IPS DF 6.9 (cell line): ENCODE results near the gene SMNDC1.

ENCODE experiments used
- DNase-seq: peaks from one replicate; pipeline ENCODE4 v3.0.0-alpha.2; 2013; ENCODE audit warnings: low read depth, low spot score
- H3K27ac ChIP-seq: one replicate; pipeline ENCODE4 v1.5.1; 2013; ENCODE audit warnings: low read length, control low read depth
- H3K27me3 ChIP-seq: 2 replicates; pipeline ENCODE4 v1.6.1; 2013; ENCODE audit warnings: mild to moderate bottlenecking, low read length; ENCODE audit not compliant: control insufficient read depth, insufficient read depth
- H3K36me3 ChIP-seq: 2 replicates; pipeline ENCODE4 v1.6.1; 2013; ENCODE audit warnings: low read length; ENCODE audit not compliant: control insufficient read depth, insufficient read depth
- H3K4me1 ChIP-seq: 2 replicates; pipeline ENCODE4 v1.6.1; 2013; ENCODE audit warnings: low read length; ENCODE audit not compliant: control insufficient read depth, insufficient read depth
- H3K4me3 ChIP-seq: 2 replicates; pipeline ENCODE4 v1.5.1; 2013; ENCODE audit warnings: mild to moderate bottlenecking, low read length
- H3K9me3 ChIP-seq: 2 replicates; pipeline ENCODE4 v1.6.1; 2013; ENCODE audit warnings: low read length, inconsistent platforms; ENCODE audit not compliant: control insufficient read depth, insufficient read depth
- WGBS: extraction: QIAGEN DNeasy Blood & Tissue Kit; methylation state at CpG from one replicate; pipeline ENCODE4 v1.1.7; 2013; ENCODE audit warnings: mixed read lengths, missing lambda C conversion rate; ENCODE audit not compliant: insufficient read length, insufficient coverage; 5-methylcytosine and 5-hydroxymethylcytosine counted together

SMNDC1 gene

DNA sequence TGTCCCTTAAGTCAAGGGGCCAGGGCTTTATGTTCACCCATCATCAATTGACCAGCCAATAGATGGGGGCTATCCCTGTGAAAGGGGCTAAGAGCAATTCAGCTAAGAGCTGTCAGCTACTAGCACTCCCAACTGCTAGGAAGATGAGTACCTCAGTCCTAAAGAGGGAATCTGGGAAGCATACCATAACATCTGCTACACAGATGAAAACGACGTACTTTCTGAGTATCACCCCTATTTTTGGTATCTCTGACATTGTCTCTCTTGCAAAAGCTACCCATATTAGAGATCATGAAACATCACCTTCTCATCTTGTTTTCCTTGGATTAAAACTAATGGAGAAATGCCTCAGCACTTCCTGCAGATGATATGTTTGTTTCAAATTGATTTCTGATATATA, 7.5 kb upstream of the SMNDC1 start:
- H3K27ac ChIP-seq, result no peak overlapping the region
- H3K4me3 ChIP-seq, result no peak overlapping the region
- no peaks in the 10 kb centered on the region for H3K9me3 ChIP-seq
- H3K27me3 ChIP-seq, result no peaks in the 10 kb centered on the region
- no peaks in the 10 kb centered on the region for H3K4me1 ChIP-seq
- H3K36me3 ChIP-seq, result no peaks in the 10 kb centered on the region
- DNase-seq, result no peak
- no CpG with 5 or more reads among the region's 2 CpGs for WGBS

DNA sequence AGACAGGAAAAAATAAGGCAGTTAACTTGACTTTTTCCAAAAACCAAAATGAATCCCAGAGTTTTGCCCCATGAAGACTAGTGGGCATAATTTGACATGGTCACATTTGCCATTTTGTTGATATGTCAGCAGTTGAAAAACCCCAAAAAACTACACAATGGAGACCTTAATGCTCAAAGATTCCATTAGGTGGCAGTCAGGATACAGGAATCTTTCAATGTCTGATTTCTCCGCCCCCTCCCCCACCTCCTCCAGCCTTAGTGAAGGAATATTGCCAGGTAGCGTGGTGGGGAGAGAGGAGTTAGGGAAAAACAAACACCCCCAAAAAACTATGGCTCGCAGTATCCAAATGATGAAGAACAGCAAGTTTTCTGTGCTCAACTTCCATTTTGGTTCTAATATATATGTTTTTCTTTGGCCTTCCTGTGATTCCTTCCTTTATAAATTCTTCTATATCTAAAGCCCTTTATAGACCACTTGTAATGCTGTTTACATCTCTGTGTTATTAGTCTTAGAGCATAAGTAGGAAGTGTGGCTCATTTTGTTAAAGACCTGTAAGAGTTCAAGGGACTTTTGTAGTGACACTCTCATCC, 6.7 kb upstream of the SMNDC1 start:
- no peaks in the 10 kb centered on the region for H3K4me1 ChIP-seq
- DNase-seq, result peak; percentile 25
- H3K36me3 ChIP-seq, result no peaks in the 10 kb centered on the region
- H3K27ac ChIP-seq, result no peak overlapping the region
- no CpG with 5 or more reads among the region's 3 CpGs for WGBS
- H3K27me3 ChIP-seq, result no peaks in the 10 kb centered on the region
- H3K9me3 ChIP-seq, result no peaks in the 10 kb centered on the region
- no peak overlapping the region for H3K4me3 ChIP-seq

DNA sequence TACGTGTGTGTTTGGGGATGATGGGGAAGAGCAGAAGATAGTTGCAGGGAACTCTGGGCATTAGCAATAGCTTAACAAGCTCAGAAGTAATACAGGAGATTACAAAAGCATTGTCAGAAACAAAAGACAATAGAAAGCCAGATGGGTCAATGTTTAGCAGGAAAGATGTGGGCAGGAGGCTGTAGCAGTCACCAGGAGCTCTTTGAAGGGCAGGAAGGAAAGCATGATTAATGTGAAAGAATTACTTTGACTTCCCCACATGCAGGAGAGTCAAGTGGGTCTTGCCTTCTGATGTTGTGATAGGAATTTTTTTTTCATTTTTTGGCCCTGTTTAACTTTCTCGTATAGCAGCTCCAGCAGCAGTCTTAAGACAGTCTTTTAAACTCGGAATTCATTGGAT, 6.0 kb upstream of the SMNDC1 start:
- no peak overlapping the region for H3K27ac ChIP-seq
- no peaks in the 10 kb centered on the region for H3K4me1 ChIP-seq
- no peak for DNase-seq
- H3K4me3 ChIP-seq, result no peak overlapping the region
- no peaks in the 10 kb centered on the region for H3K27me3 ChIP-seq
- H3K9me3 ChIP-seq, result no peaks in the 10 kb centered on the region
- WGBS, result 100% methylated on average over 1 of the region's 3 CpGs
- H3K36me3 ChIP-seq, result no peaks in the 10 kb centered on the region

GRCh38 chr10:110307805-110308204, 3.1 kb upstream of the SMNDC1 start:
- no peak for DNase-seq
- Histone ChIP-seq H3K27me3 (no peaks in the 10 kb centered on the region), H3K4me1 (no peaks in the 10 kb centered on the region), H3K4me3 (no peak overlapping the region), H3K27ac (no peak overlapping the region), H3K9me3 (no peaks in the 10 kb centered on the region), H3K36me3 (no peaks in the 10 kb centered on the region)
- no CpG with 5 or more reads among the region's 4 CpGs for WGBS

DNA sequence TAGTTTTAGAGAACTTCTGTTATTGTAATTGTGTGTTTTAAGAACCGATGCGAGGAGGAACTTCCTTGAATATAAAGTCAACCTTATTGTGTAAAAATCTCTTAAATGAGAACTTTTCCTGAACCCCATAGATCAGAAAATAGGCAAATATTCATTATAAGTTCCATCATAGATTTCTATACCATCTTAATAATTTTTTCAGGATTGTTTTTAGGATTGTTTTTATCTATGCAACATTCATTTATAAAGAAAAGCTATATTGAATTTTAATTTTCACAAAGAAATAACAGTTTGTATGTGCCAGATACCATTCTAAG, 1.7 kb upstream of the SMNDC1 start:
- Histone ChIP-seq H3K9me3 (no peaks in the 10 kb centered on the region), H3K27me3 (no peaks in the 10 kb centered on the region), H3K27ac (no peak overlapping the region), H3K4me3 (no peak overlapping the region), H3K4me1 (no peaks in the 10 kb centered on the region), H3K36me3 (peaks cover 4% of the 10 kb centered on the region; the same call in 1 of the 2 replicates)
- no peak for DNase-seq
- 100% methylated on average over 2 of the region's 2 CpGs for WGBS

GRCh38 chr10:110305767-110306451, 1.2 kb upstream of the SMNDC1 start:
- Histone ChIP-seq H3K4me3 (no peak overlapping the region), H3K9me3 (no peaks in the 10 kb centered on the region), H3K27me3 (no peaks in the 10 kb centered on the region), H3K4me1 (no peaks in the 10 kb centered on the region), H3K36me3 (peaks cover 4% of the 10 kb centered on the region; the same call in 1 of the 2 replicates), H3K27ac (no peak overlapping the region)
- peak; percentile 27 for DNase-seq
- 100% methylated on average over 1 of the region's 17 CpGs for WGBS

DNA sequence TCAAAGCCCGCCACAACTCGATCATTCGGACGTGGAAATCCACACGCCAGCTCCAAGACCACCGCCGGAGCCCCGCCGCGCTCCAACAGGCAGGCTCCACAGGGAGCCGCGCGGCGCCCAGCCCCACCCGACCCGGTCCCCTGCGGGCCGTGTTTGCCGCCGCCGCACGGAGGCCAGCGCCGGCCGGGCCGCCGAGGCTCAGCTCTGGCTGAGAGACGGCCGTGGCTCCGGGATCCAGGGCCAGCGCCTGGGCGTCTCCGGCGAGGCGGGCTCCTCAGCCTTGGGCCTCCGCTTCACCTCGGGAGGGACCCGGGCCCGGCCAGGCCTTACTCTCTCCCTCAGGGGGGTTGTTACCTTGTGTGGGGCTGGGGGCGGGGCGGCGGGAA, 333 bp downstream of the SMNDC1 start:
- no CpG with 5 or more reads among the region's 42 CpGs for WGBS
- Histone ChIP-seq H3K27ac (no peak overlapping the region), H3K4me1 (no peaks in the 10 kb centered on the region), H3K9me3 (no peaks in the 10 kb centered on the region), H3K36me3 (peaks cover 7% of the 10 kb centered on the region; the same call in 1 of the 2 replicates), H3K27me3 (no peaks in the 10 kb centered on the region), H3K4me3 (peak overlapping the region; percentile 94)
- DNase-seq, result no peak

DNA sequence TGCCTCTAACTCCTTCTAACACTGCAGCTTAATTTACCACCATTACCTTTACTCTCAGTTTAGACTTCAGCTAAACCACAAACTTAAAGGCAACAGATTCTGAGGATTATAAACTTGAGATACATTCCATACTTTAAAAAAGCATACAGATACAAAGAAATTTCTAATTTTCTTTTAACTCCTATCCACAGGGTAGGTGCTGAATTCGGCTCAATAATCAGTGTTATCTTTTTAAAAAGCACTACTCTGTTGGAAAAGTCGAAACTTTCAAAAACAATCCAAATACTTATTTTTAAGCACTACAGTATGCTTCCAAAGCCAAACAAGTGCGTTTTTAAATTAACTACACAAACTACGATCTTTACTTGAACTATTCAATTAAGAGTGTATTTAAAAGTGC, 1.0 kb downstream of the SMNDC1 start:
- Histone ChIP-seq H3K4me3 (peak overlapping the region; percentile 94; the same call in 1 of the 2 replicates), H3K27me3 (no peaks in the 10 kb centered on the region), H3K27ac (no peak overlapping the region), H3K9me3 (no peaks in the 10 kb centered on the region), H3K4me1 (no peaks in the 10 kb centered on the region), H3K36me3 (peaks cover 7% of the 10 kb centered on the region; the same call in 1 of the 2 replicates)
- no peak for DNase-seq
- no CpG with 5 or more reads among the region's 4 CpGs for WGBS

DNA sequence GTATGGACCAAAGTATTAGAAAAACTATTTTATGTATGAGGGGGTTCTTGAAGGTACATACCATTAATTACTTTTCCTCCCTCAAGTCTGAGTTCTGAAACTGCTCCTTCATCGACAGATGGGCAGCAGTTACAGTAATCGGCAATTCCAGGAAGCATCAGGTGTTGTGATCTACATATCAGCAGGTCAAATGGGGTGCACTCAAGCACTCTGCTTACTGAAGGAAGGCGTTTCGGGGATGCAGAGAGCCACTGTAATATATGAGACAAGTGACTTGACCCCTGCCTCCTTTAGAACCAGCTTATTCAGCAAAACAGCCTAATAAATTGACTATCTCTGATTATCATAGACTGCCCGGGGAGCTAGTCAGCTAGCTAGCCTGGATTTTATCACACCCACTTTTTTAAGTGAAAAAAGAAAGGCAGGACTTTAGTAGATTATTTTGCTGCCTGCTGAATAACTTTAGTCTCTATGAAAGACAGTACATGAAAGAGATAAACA, 4.2 kb downstream of the SMNDC1 start:
- Histone ChIP-seq H3K9me3 (no peaks in the 10 kb centered on the region), H3K4me3 (no peak overlapping the region), H3K4me1 (no peaks in the 10 kb centered on the region), H3K27ac (no peak overlapping the region), H3K27me3 (no peaks in the 10 kb centered on the region), H3K36me3 (peaks cover 17% of the 10 kb centered on the region; the same call in 1 of the 2 replicates)
- DNase-seq, result no peak
- WGBS, result no CpG with 5 or more reads among the region's 5 CpGs

- Histone ChIP-seq H3K9me3 (no peaks in the 10 kb centered on the region), H3K36me3 (peaks cover 22% of the 10 kb centered on the region; the same call in 1 of the 2 replicates), H3K4me1 (no peaks in the 10 kb centered on the region), H3K27ac (no peak overlapping the region), H3K27me3 (no peaks in the 10 kb centered on the region), H3K4me3 (no peak overlapping the region)
- DNase-seq, result no peak
- no CpG with 5 or more reads among the region's 1 CpG for WGBS
Measured at GRCh38 chr10:110296966-110297365, 7.8 kb downstream of the SMNDC1 start.

DNA sequence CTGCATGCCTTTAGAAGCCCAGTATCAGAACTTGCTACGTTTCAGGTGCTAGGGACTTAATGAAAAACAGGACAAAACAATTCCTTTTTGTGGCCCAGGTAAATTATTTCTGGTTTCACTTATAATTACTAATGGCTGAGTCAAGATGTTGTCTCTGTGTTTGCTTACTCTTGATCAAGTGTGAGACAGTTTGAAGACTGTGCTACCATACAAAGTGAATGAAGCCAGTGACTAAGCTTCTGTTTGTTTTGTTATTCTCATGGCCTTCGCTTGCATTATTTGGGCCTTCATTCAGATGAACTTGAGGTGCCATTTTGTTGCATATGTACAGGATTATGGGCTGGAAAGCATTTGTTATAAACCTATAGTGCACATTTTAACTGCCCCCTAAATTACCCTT, 17.9 kb downstream of the SMNDC1 start:
- no CpG with 5 or more reads among the region's 2 CpGs for WGBS
- Histone ChIP-seq H3K4me3 (no peak overlapping the region), H3K27ac (no peak overlapping the region), H3K36me3 (peaks cover 2% of the 10 kb centered on the region; the same call in 1 of the 2 replicates), H3K4me1 (peaks cover 2% of the 10 kb centered on the region; the same call in 1 of the 2 replicates), H3K9me3 (no peaks in the 10 kb centered on the region), H3K27me3 (no peaks in the 10 kb centered on the region)
- DNase-seq, result no peak
